HG03558 (cell line): Measurements from ENCODE around the gene TACR2.
"Not testable (repeated sequence)": the region's sequence is repeated elsewhere in the genome, so short reads cannot be mapped to it uniquely, and the experiment has no call there.

Experiments used
- ATAC-seq: cut with Tn5 transposase; IDR thresholded peaks from one replicate; pipeline ENCODE4 v1.9.1; 2021; ENCODE audit warnings: moderate number of reproducible peaks; ENCODE audit not compliant: unreplicated experiment; ENCODE audit errors: extremely low read depth

TACR2 gene

GRCh38 chr10:69451209-69451783, 34.6 kb upstream of the TACR2 start, which contains the start of gene TSPAN15:
TSS of gene TSPAN15 (plus strand) at chr10:69451465. CDS start at chr10:69451595, 130 bp downstream.
- ATAC-seq = peak; percentile 43

GRCh38 chr10:69450395-69450794, 33.7 kb upstream of the TACR2 start:
- ATAC-seq = not testable (repeated sequence)

- no peak for ATAC-seq
These were observed 33.1 kb upstream of the TACR2 start for GRCh38 chr10:69449841-69450240.

GRCh38 chr10:69446650-69447151, 30.0 kb upstream of the TACR2 start:
- no peak for ATAC-seq

- no peak for ATAC-seq
These were observed 29.5 kb upstream of the TACR2 start for GRCh38 chr10:69446229-69446628.

GRCh38 chr10:69445041-69445440, 28.3 kb upstream of the TACR2 start:
- no peak for ATAC-seq

GRCh38 chr10:69443354-69443753, 26.6 kb upstream of the TACR2 start:
- ATAC-seq = no peak

GRCh38 chr10:69439813-69440506, 23.2 kb upstream of the TACR2 start:
- ATAC-seq = no peak

- no peak for ATAC-seq
These were observed 22.6 kb upstream of the TACR2 start for GRCh38 chr10:69439350-69439739.

GRCh38 chr10:69438536-69439349, 22.0 kb upstream of the TACR2 start:
- no peak for ATAC-seq

- no peak for ATAC-seq
These were observed 20.9 kb upstream of the TACR2 start for GRCh38 chr10:69437321-69438259.

- no peak for ATAC-seq
These were observed 19.3 kb upstream of the TACR2 start for GRCh38 chr10:69435966-69436520.

- no peak for ATAC-seq
These were observed 18.2 kb upstream of the TACR2 start for GRCh38 chr10:69434926-69435325.

GRCh38 chr10:69434169-69434568, 17.5 kb upstream of the TACR2 start:
- ATAC-seq = no peak

- no peak for ATAC-seq
These were observed 11.4 kb upstream of the TACR2 start for GRCh38 chr10:69428165-69428564.

- no peak for ATAC-seq
These were observed 9.6 kb upstream of the TACR2 start for GRCh38 chr10:69426376-69426727.

- ATAC-seq = no peak
These were observed 9.0 kb upstream of the TACR2 start for GRCh38 chr10:69425511-69426298.

- ATAC-seq = no peak
These were observed 8.3 kb upstream of the TACR2 start for GRCh38 chr10:69425041-69425440.

- ATAC-seq = no peak
These were observed 6.0 kb upstream of the TACR2 start for GRCh38 chr10:69422676-69423075.
